Ectodermal cell (in vitro differentiated cells): ENCODE results near the gene ARIH1.
A peak's percentile ranks its signal among the peaks of the same experiment; 100 is the strongest.
"Not testable (repeated sequence)": the region's sequence is repeated elsewhere in the genome, so short reads cannot be mapped to it uniquely, and the experiment has no call there.

ENCODE experiments used
- H3K27ac ChIP-seq: 2 replicates; pipeline ENCODE4 v1.7.0; 2013; ENCODE audit warnings: mild to moderate bottlenecking, low read depth, low read length; ENCODE audit not compliant: insufficient read depth, poor library complexity, severe bottlenecking
- H3K27me3 ChIP-seq: 2 replicates; pipeline ENCODE4 v1.7.0; 2013; ENCODE audit warnings: mild to moderate bottlenecking, low read length; ENCODE audit not compliant: insufficient read depth, control insufficient read depth, poor library complexity, severe bottlenecking
- H3K36me3 ChIP-seq: one replicate; pipeline ENCODE4 v1.7.0; 2013; ENCODE audit warnings: low read length; ENCODE audit not compliant: control insufficient read depth, insufficient read depth
- H3K4me1 ChIP-seq: one replicate; pipeline ENCODE4 v1.7.0; 2013; ENCODE audit warnings: low read length; ENCODE audit not compliant: control insufficient read depth, insufficient read depth
- H3K4me3 ChIP-seq: 2 replicates; pipeline ENCODE4 v1.7.0; 2013; ENCODE audit warnings: low read depth, low read length, control low read depth; ENCODE audit not compliant: insufficient read depth
- H3K9me3 ChIP-seq: 2 replicates; pipeline ENCODE4 v1.7.0; 2013; ENCODE audit warnings: mild to moderate bottlenecking, low read length, moderate library complexity; ENCODE audit not compliant: control insufficient read depth
- WGBS, 2 experiments: methylation state at CpG; one replicate each; pipeline ENCODE4 v1.1.7; 2013; ENCODE audit warnings: missing lambda C conversion rate in 2 of 2; 5-methylcytosine and 5-hydroxymethylcytosine counted together

The ARIH1 gene

GRCh38 chr15:72616491-72617210 is 142.5 kb downstream of the ARIH1 start:
- Histone ChIP-seq H3K9me3 (no peaks in the 10 kb centered on the region), H3K4me3 (no peak overlapping the region), H3K36me3 (no peaks in the 10 kb centered on the region), H3K4me1 (peaks cover 12% of the 10 kb centered on the region), H3K27me3 (no peaks in the 10 kb centered on the region), H3K27ac (no peak overlapping the region)
- 91% methylated on average over 10 of the region's 10 CpGs for WGBS, 2 experiments

GRCh38 chr15:72623854-72624253 is 149.7 kb downstream of the ARIH1 start:
- H3K9me3 ChIP-seq, H3K4me1 ChIP-seq, H3K27ac ChIP-seq, H3K27me3 ChIP-seq, H3K4me3 ChIP-seq, H3K36me3 ChIP-seq: not testable (repeated sequence)
- 89 to 97% methylated on average over 4 of the region's 4 CpGs for WGBS, 2 experiments

- not testable (repeated sequence) for H3K9me3 ChIP-seq, H3K4me1 ChIP-seq, H3K27me3 ChIP-seq, H3K36me3 ChIP-seq, H3K27ac ChIP-seq, H3K4me3 ChIP-seq
- 86 to 92% methylated on average over 3 of the region's 3 CpGs for WGBS, 2 experiments
Measured at GRCh38 chr15:72626153-72626552, 152.0 kb downstream of the ARIH1 start.

- H3K36me3 ChIP-seq, H3K9me3 ChIP-seq, H3K27ac ChIP-seq, H3K4me1 ChIP-seq, H3K27me3 ChIP-seq, H3K4me3 ChIP-seq: not testable (repeated sequence)
- 86 to 87% methylated on average over 10 of the region's 11 CpGs for WGBS, 2 experiments
Measured at GRCh38 chr15:72628249-72629067, 154.3 kb downstream of the ARIH1 start.

GRCh38 chr15:72629068-72629570 is 155.0 kb downstream of the ARIH1 start:
- 86 to 90% methylated on average over 7 of the region's 7 CpGs for WGBS, 2 experiments
- not testable (repeated sequence) for H3K27me3 ChIP-seq

GRCh38 chr15:72636519-72637282 is 162.6 kb downstream of the ARIH1 start:
- not testable (repeated sequence) for H3K36me3 ChIP-seq, H3K9me3 ChIP-seq, H3K27me3 ChIP-seq, H3K27ac ChIP-seq, H3K4me1 ChIP-seq
- H3K4me3 ChIP-seq = peak overlapping the region; percentile 27
- WGBS, 2 experiments = 10 to 40% methylated on average over 3 to 16 of the region's 43 CpGs

More at GRCh38 chr15:72629068-72629570, 155.0 kb downstream of the ARIH1 start:
- not testable (repeated sequence) for H3K4me3 ChIP-seq, H3K27ac ChIP-seq, H3K4me1 ChIP-seq, H3K9me3 ChIP-seq, H3K36me3 ChIP-seq

- WGBS, 2 experiments = no CpG with 5 or more reads among the region's 26 CpGs
- not testable (repeated sequence) for H3K4me1 ChIP-seq, H3K27ac ChIP-seq, H3K4me3 ChIP-seq, H3K36me3 ChIP-seq, H3K27me3 ChIP-seq, H3K9me3 ChIP-seq
Measured at GRCh38 chr15:72639759-72640483, 165.8 kb downstream of the ARIH1 start.

GRCh38 chr15:72642271-72642670 is 168.1 kb downstream of the ARIH1 start:
- H3K4me1 ChIP-seq, H3K4me3 ChIP-seq, H3K27ac ChIP-seq, H3K36me3 ChIP-seq, H3K27me3 ChIP-seq, H3K9me3 ChIP-seq: not testable (repeated sequence)
- WGBS, 2 experiments = no CpG with 5 or more reads among the region's 2 CpGs

GRCh38 chr15:72648631-72649253 is 174.6 kb downstream of the ARIH1 start:
- H3K9me3 ChIP-seq, H3K27ac ChIP-seq, H3K4me3 ChIP-seq, H3K36me3 ChIP-seq, H3K27me3 ChIP-seq, H3K4me1 ChIP-seq: not testable (repeated sequence)
- 90 to 92% methylated on average over 2 to 3 of the region's 10 CpGs for WGBS, 2 experiments
